ENCODE data around the gene UBE2J2.

GRCh38 chr1:1302006-1302430, 28.4 kb upstream of the UBE2J2 start:
- TF ChIP-seq, protein P1, sequence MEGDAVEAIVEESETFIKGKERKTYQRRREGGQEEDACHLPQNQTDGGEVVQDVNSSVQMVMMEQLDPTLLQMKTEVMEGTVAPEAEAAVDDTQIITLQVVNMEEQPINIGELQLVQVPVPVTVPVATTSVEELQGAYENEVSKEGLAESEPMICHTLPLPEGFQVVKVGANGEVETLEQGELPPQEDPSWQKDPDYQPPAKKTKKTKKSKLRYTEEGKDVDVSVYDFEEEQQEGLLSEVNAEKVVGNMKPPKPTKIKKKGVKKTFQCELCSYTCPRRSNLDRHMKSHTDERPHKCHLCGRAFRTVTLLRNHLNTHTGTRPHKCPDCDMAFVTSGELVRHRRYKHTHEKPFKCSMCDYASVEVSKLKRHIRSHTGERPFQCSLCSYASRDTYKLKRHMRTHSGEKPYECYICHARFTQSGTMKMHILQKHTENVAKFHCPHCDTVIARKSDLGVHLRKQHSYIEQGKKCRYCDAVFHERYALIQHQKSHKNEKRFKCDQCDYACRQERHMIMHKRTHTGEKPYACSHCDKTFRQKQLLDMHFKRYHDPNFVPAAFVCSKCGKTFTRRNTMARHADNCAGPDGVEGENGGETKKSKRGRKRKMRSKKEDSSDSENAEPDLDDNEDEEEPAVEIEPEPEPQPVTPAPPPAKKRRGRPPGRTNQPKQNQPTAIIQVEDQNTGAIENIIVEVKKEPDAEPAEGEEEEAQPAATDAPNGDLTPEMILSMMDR (IDR thresholded peaks at IDR 0.05), result peak in 1 of 3 experiments; percentile 8
- no peak for TF ChIP-seq POLR2AphosphoS5 (IDR thresholded peaks at IDR 0.05; ENCODE audit: insufficient read depth in 1 of 2, low read depth in 1 of 2)
